CD4-positive, alpha-beta memory T cell (primary cell): Measurements from ENCODE around the gene ETS1. TPM values are rescaled to one million over a fixed set of nuclear protein-coding genes. Genes with fewer than 3 reads are reported as not detected.
A peak's percentile ranks its signal among the peaks of the same experiment; 100 is the strongest.

Experiments used
- CTCF ChIA-PET: fragments of 350-600 bp; sonication (Branson Sonifier 250); formaldehyde crosslinking; loops from one replicate; lab custom pipeline; 2021; ENCODE audit warnings: inconsistent platforms; ENCODE audit not compliant: partially characterized antibody; lab: Charles Lee
- POLR2A ChIA-PET: fragments of 350-600 bp; sonication (Branson Sonifier 250); formaldehyde crosslinking; loops from one replicate; lab custom pipeline; 2021; ENCODE audit not compliant: partially characterized antibody; lab: Charles Lee
- DNase-seq, 5 donors: peaks; one replicate each; pipeline versions ENCODE4 v3.0.0 to v3.0.0-alpha.2; 2020 to 2022; ENCODE audit warnings: mixed read lengths in 1 of 5
- H3K27ac ChIP-seq: one replicate; pipeline ENCODE4 v1.7.0; 2013; ENCODE audit warnings: low read depth, low read length
- H3K27me3 ChIP-seq: 2 replicates; pipeline ENCODE4 v1.7.0; 2013; ENCODE audit warnings: mild to moderate bottlenecking, low read length, moderate library complexity; ENCODE audit not compliant: insufficient read depth
- H3K36me3 ChIP-seq: 2 replicates; pipeline ENCODE4 v1.7.0; 2013; ENCODE audit warnings: mild to moderate bottlenecking, low read length, moderate library complexity; ENCODE audit not compliant: insufficient read depth
- H3K4me1 ChIP-seq: 2 replicates; pipeline ENCODE4 v1.7.0; 2013; ENCODE audit warnings: mild to moderate bottlenecking, low read length, moderate library complexity; ENCODE audit not compliant: insufficient read depth
- H3K4me3 ChIP-seq, 2 donors: one replicate each; pipeline ENCODE4 v1.7.0; 2013; ENCODE audit warnings: low read length in 2 of 2, mild to moderate bottlenecking in 1 of 2
- H3K9me3 ChIP-seq, 2 donors: one replicate each; pipeline ENCODE4 v1.7.0; 2013; ENCODE audit warnings: low read length in 2 of 2, control low read depth in 1 of 2; ENCODE audit not compliant: control insufficient read depth in 1 of 2
- H3K27ac Mint-ChIP-seq, 7 donors: one replicate each; pipeline ENCODE4 v1.8.0; 2020 to 2021; ENCODE audit warnings: mixed read lengths in 7 of 7, mild to moderate bottlenecking in 6 of 7, inconsistent platforms in 3 of 7, moderate library complexity in 3 of 7
- H3K27me3 Mint-ChIP-seq, 2 donors: one replicate each; pipeline ENCODE4 v1.8.0; 2020 to 2021; ENCODE audit warnings: mixed read lengths in 2 of 2
- H3K36me3 Mint-ChIP-seq, 2 donors: one replicate each; pipeline ENCODE4 v1.8.0; 2020 to 2021; ENCODE audit warnings: mixed read lengths in 2 of 2, inconsistent platforms in 1 of 2, mild to moderate bottlenecking in 1 of 2
- H3K4me1 Mint-ChIP-seq, 4 donors: one replicate each; pipeline ENCODE4 v1.8.0; 2020 to 2021; ENCODE audit warnings: mixed read lengths in 4 of 4, mild to moderate bottlenecking in 1 of 4
- H3K4me3 Mint-ChIP-seq, 8 donors: one replicate each; pipeline ENCODE4 v1.8.0; 2020 to 2021; ENCODE audit warnings: mixed read lengths in 8 of 8, mild to moderate bottlenecking in 7 of 8, moderate library complexity in 6 of 8, inconsistent platforms in 3 of 8
- H3K9me3 Mint-ChIP-seq, 8 donors: one replicate each; pipeline ENCODE4 v1.8.0; 2020 to 2021; ENCODE audit warnings: mixed read lengths in 8 of 8, mild to moderate bottlenecking in 5 of 8, inconsistent platforms in 3 of 8, moderate library complexity in 1 of 8
- intact Hi-C: fragments of 100-400 bp; cut with micrococcal nuclease; formaldehyde crosslinking; loops from one replicate; pipeline ENCODE4 v1.15.1; 2023
- polyA plus RNA-seq, 2 donors: library from polyadenylated mRNA; unstranded; fragments of 300-500 nt; fragmentation: Illumina TruSeq; gene quantifications; one replicate each; pipeline ENCODE4 v1.2.3, GENCODE V29; 2021
- total RNA-seq, 2 experiments: library from RNA; stranded (reverse); gene quantifications; one replicate each; pipeline ENCODE4 v1.2.3, GENCODE V29; 2021

ETS1 gene
- total and polyA plus RNA-seq, 4 experiments from 2014 or later: 435 to 761 (median 593) TPM

GRCh38 chr11:128629516-128630106, 42.3 kb upstream of the ETS1 start:
- no peaks in the 10 kb centered on the region for H3K27me3 Mint-ChIP-seq
- intact Hi-C loops: loop anchor here (1.0 to 5.0 kb wide), 11 partner anchors 128 to 598 kb away; no protein-coding TSS in a partner anchor
- Histone ChIP-seq H3K27me3 (no peaks in the 10 kb centered on the region), H3K9me3 (no peaks in the 10 kb centered on the region), H3K4me1 (peaks cover 74% of the 10 kb centered on the region), H3K27ac (peak overlapping the region; percentile 49), H3K4me3 (peak overlapping the region; percentile 1 to 2), H3K36me3 (no peaks in the 10 kb centered on the region)
- H3K4me3 Mint-ChIP-seq: peak overlapping the region in 7 of 8 donors; percentile 68 to 88 (median 81)
- H3K4me1 Mint-ChIP-seq: peaks cover 58 to 78% (median 69%) of the 10 kb centered on the region in 4 donors
- H3K9me3 Mint-ChIP-seq: peaks cover 0 to 2% (median 0%) of the 10 kb centered on the region in 8 donors
- ChIA-PET CTCF (interaction anchor here (0.7 to 11.1 kb wide), 52 partner anchors 9 to 600 kb away, joined by 3 to 252 read pairs (median 6); no protein-coding TSS in a partner anchor), POLR2A (interaction anchor here (0.7 to 17.5 kb wide), 19 partner anchors 9 to 590 kb away, joined by 3 to 949 read pairs (median 6); no protein-coding TSS in a partner anchor)
- no peak for DNase-seq
- H3K27ac Mint-ChIP-seq: peak overlapping the region; percentile 92 to 97 (median 93)
- no peaks in the 10 kb centered on the region for H3K36me3 Mint-ChIP-seq

- Mint-ChIP-seq H3K9me3 (peaks cover 0 to 2% (median 0%) of the 10 kb centered on the region in 8 donors), H3K27me3 (no peaks in the 10 kb centered on the region), H3K4me1 (peaks cover 66 to 87% (median 77%) of the 10 kb centered on the region in 4 donors), H3K27ac (peak overlapping the region; percentile 92 to 97 (median 93)), H3K36me3 (no peaks in the 10 kb centered on the region), H3K4me3 (peak overlapping the region; percentile 68 to 88 (median 80))
- Histone ChIP-seq H3K27ac (peak overlapping the region; percentile 49), H3K9me3 (no peaks in the 10 kb centered on the region), H3K27me3 (no peaks in the 10 kb centered on the region), H3K4me1 (peaks cover 83% of the 10 kb centered on the region), H3K4me3 (peak overlapping the region; percentile 1 to 2), H3K36me3 (no peaks in the 10 kb centered on the region)
- POLR2A ChIA-PET: interaction anchor here (0.7 to 17.5 kb wide), 23 partner anchors 9 to 589 kb away, joined by 3 to 949 read pairs (median 5); no protein-coding TSS in a partner anchor
- DNase-seq: peak; percentile 32 to 51 (median 39)
- intact Hi-C loops: no loop called here
- CTCF ChIA-PET: interaction anchor here (0.8 to 11.1 kb wide), 30 partner anchors 18 to 589 kb away, joined by 3 to 252 read pairs (median 6); no protein-coding TSS in a partner anchor
These were observed 41.3 kb upstream of the ETS1 start for GRCh38 chr11:128628686-128629085.

- Mint-ChIP-seq H3K27me3 (no peaks in the 10 kb centered on the region), H3K27ac (peak overlapping the region; percentile 92 to 97 (median 93)), H3K9me3 (peaks cover 0 to 2% (median 0%) of the 10 kb centered on the region in 8 donors), H3K36me3 (no peaks in the 10 kb centered on the region), H3K4me3 (peak overlapping the region; percentile 68 to 88 (median 80)), H3K4me1 (peaks cover 70 to 91% (median 81%) of the 10 kb centered on the region in 4 donors)
- H3K4me3 ChIP-seq: peak overlapping the region in 1 of 2 donors; percentile 3
- peak overlapping the region; percentile 49 for H3K27ac ChIP-seq
- DNase-seq: no peak
- CTCF ChIA-PET: interaction anchor here (0.8 to 11.1 kb wide), 28 partner anchors 18 to 589 kb away, joined by 3 to 252 read pairs (median 8); no protein-coding TSS in a partner anchor
- no peaks in the 10 kb centered on the region for H3K27me3 ChIP-seq
- H3K36me3 ChIP-seq: no peaks in the 10 kb centered on the region
- H3K4me1 ChIP-seq: peaks cover 87% of the 10 kb centered on the region
- POLR2A ChIA-PET: interaction anchor here (0.6 to 17.5 kb wide), 23 partner anchors 13 to 345 kb away, joined by 3 to 949 read pairs (median 4); no protein-coding TSS in a partner anchor
- no peaks in the 10 kb centered on the region for H3K9me3 ChIP-seq
- intact Hi-C loops: no loop called here
These were observed 40.9 kb upstream of the ETS1 start for GRCh38 chr11:128628325-128628673.

- peaks cover 0 to 2% (median 0%) of the 10 kb centered on the region in 8 donors for H3K9me3 Mint-ChIP-seq
- CTCF ChIA-PET: interaction anchor here (0.8 to 11.1 kb wide), 26 partner anchors 17 to 470 kb away, joined by 3 to 252 read pairs (median 10); no protein-coding TSS in a partner anchor
- Histone ChIP-seq H3K4me3 (peak overlapping the region in 1 of 2 donors; percentile 3), H3K27me3 (no peaks in the 10 kb centered on the region), H3K27ac (peak overlapping the region; percentile 49), H3K36me3 (no peaks in the 10 kb centered on the region), H3K4me1 (peaks cover 92% of the 10 kb centered on the region), H3K9me3 (no peaks in the 10 kb centered on the region)
- peak overlapping the region; percentile 92 to 97 (median 93) for H3K27ac Mint-ChIP-seq
- peak overlapping the region; percentile 37 to 88 (median 80) for H3K4me3 Mint-ChIP-seq
- POLR2A ChIA-PET: interaction anchor here (0.6 to 17.5 kb wide), 22 partner anchors 13 to 345 kb away, joined by 3 to 949 read pairs (median 4); no protein-coding TSS in a partner anchor
- intact Hi-C loops: no loop called here
- peaks cover 75 to 96% (median 86%) of the 10 kb centered on the region in 4 donors for H3K4me1 Mint-ChIP-seq
- no peaks in the 10 kb centered on the region for H3K36me3 Mint-ChIP-seq
- H3K27me3 Mint-ChIP-seq: no peaks in the 10 kb centered on the region
- no peak for DNase-seq
These were observed 40.4 kb upstream of the ETS1 start for GRCh38 chr11:128627666-128628324.

GRCh38 chr11:128626913-128627665, 39.7 kb upstream of the ETS1 start:
- peaks cover 0 to 2% (median 0%) of the 10 kb centered on the region in 8 donors for H3K9me3 Mint-ChIP-seq
- no peak for DNase-seq

GRCh38 chr11:128625746-128626145, 38.4 kb upstream of the ETS1 start:
- H3K9me3 Mint-ChIP-seq: no peaks in the 10 kb centered on the region
- Histone ChIP-seq H3K4me3 (peak overlapping the region in 1 of 2 donors; percentile 28), H3K9me3 (no peaks in the 10 kb centered on the region), H3K4me1 (peaks cover 85% of the 10 kb centered on the region), H3K36me3 (no peaks in the 10 kb centered on the region), H3K27me3 (no peaks in the 10 kb centered on the region), H3K27ac (peak overlapping the region; percentile 67)
- peak overlapping the region in 7 of 8 donors; percentile 75 to 91 (median 81) for H3K4me3 Mint-ChIP-seq
- no peaks in the 10 kb centered on the region for H3K27me3 Mint-ChIP-seq
- peak overlapping the region; percentile 96 to 98 (median 97) for H3K27ac Mint-ChIP-seq
- H3K36me3 Mint-ChIP-seq: no peaks in the 10 kb centered on the region
- POLR2A ChIA-PET: interaction anchor here (0.6 to 17.5 kb wide), 14 partner anchors 18 to 339 kb away, joined by 3 to 949 read pairs (median 12); no protein-coding TSS in a partner anchor
- DNase-seq: no peak
- peaks cover 74 to 100% (median 90%) of the 10 kb centered on the region in 4 donors for H3K4me1 Mint-ChIP-seq
- intact Hi-C loops: loop anchor here (2.0 kb wide), 2 partner anchors 15 to 73 kb away; no protein-coding TSS in a partner anchor
- CTCF ChIA-PET: interaction anchor here (1.1 to 11.1 kb wide), 7 partner anchors 16 to 469 kb away, joined by 3 to 105 read pairs (median 7); no protein-coding TSS in a partner anchor

More at GRCh38 chr11:128626913-128627665, 39.7 kb upstream of the ETS1 start:
- Mint-ChIP-seq H3K4me1 (peaks cover 79 to 100% (median 89%) of the 10 kb centered on the region in 4 donors), H3K27me3 (no peaks in the 10 kb centered on the region), H3K27ac (peak overlapping the region; percentile 96 to 98 (median 97)), H3K4me3 (peak overlapping the region in 7 of 8 donors; percentile 51 to 88 (median 75)), H3K36me3 (no peaks in the 10 kb centered on the region)
- Histone ChIP-seq H3K36me3 (no peaks in the 10 kb centered on the region), H3K4me3 (no peak overlapping the region), H3K9me3 (no peaks in the 10 kb centered on the region), H3K4me1 (peaks cover 96% of the 10 kb centered on the region), H3K27me3 (no peaks in the 10 kb centered on the region), H3K27ac (peak overlapping the region; percentile 67)
- ChIA-PET CTCF (interaction anchor here (1.1 to 11.1 kb wide), 12 partner anchors 17 to 469 kb away, joined by 3 to 252 read pairs (median 57); no protein-coding TSS in a partner anchor), POLR2A (interaction anchor here (1.0 to 17.5 kb wide), 12 partner anchors 16 to 337 kb away, joined by 3 to 949 read pairs (median 8); no protein-coding TSS in a partner anchor)
- intact Hi-C loops: no loop called here
